ENCODE measurements around the gene CGB1.
"Not testable (repeated sequence)": the region's sequence is repeated elsewhere in the genome, so short reads cannot be mapped to it uniquely, and the experiment has no call there.

CGB1 gene

DNA sequence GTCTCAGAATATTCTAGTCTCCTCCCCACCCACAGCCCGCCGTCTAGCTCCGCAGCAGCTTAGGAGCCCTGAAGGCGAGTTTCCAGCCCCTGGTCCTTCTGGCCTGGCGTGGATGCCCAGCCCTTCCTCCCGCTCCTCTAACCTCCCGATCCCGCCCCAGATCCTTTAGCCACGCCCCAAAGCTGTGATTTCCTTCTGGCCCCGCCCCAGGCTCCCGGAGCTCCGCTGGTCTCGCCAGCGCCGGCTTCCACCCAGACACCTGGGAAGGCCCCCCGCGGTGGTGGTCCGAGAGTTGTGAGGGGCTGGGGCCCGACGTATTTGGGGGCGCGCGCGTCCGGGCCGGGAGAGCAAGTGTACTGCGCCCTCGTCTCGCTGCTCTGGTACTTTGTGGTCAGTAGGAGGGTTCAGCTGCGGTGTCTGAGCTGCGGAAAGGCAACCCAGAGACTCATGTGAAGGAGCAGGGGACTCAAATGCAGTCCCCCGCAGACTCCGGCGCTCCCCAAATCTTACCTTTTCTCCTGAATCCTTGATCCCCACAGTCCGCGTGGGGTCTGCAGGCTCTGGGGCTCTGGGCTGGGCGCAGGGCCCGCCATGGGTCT, 21.0 kb upstream of the CGB1 start, which contains the start of gene CGB7:
CGB7 (minus strand) TSS at position 114 of the 599 bp plus-strand sequence. CDS start 2,374 bp downstream, outside the sequence.
- no peak for DNase-seq (ENCODE audit: low read depth)

DNA sequence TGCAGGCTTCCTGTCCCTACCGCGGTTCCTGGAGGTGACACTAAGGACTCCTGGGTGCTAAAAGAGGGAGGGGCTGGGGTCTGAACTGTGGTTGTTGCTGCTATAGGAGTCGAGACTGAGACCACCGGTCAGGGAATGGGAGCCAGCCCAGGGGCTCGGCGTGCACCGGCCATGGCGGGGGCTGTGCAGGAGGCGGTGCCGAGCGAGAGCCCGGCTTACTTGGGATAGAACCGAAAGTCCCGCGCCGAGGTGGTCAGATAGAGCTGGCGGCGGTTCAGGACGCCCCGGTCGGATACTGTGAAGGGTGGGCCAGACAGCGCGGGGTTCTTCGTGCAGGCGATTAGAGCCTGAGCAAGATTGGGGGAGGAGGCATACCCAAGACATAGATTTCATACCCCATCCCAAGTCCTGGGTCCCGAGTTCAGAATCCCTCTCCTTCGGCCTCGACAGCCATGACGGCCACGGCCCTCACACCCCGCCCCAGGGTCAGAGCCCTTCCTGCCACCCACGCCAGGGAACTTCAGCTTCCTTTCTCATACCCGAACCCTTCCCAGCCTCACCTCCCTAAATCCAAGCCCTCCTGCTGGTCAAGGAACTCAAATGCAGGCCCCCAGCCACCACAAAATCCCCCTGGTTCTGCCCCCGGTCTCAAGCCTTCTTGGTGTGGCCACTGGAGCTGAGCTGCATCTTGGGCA, 20.4 kb upstream of the CGB1 start:
- DNase-seq (ENCODE audit: low read depth), result not testable (repeated sequence)

DNA sequence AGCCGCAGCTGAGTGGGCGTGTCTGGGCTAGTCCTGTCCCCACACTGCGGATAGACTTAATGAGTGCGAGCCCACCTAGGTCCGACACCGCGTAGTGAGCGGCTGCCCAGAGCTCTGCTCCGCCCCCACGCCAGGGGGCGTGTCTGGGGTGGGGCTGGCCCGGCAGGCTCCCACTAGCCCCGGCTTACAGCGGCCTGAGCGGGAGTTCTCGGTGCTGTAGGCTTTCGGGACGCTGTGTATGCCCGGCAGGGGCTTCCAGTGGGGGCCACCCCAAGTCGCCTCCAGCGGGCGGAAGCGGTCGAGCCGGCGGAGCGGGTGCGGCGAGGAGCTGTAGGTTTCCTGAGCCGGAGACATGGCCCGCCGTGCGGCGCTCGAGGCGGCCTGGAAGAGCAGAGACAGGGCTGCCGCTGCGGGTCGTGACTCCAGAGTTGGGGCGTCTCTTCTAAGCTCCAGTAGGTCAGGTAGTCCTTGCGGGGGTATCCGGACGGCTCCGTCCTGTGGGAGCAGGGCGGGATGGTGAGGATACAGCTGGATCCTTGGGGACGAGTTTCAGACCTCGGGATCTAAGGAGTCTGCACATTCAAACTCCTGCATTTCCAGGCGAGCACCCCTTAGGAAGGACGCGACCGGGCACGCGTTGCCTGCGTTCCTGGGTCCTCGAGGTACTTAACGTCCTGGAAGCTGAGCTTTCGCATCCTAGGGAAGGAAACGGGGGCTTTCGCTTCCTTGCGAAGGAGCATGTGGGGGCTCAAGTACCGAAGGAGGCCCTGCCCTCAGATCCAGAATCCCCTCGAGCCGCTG, 19.6 kb upstream of the CGB1 start:
- no peak for DNase-seq (ENCODE audit: low read depth)

DNA sequence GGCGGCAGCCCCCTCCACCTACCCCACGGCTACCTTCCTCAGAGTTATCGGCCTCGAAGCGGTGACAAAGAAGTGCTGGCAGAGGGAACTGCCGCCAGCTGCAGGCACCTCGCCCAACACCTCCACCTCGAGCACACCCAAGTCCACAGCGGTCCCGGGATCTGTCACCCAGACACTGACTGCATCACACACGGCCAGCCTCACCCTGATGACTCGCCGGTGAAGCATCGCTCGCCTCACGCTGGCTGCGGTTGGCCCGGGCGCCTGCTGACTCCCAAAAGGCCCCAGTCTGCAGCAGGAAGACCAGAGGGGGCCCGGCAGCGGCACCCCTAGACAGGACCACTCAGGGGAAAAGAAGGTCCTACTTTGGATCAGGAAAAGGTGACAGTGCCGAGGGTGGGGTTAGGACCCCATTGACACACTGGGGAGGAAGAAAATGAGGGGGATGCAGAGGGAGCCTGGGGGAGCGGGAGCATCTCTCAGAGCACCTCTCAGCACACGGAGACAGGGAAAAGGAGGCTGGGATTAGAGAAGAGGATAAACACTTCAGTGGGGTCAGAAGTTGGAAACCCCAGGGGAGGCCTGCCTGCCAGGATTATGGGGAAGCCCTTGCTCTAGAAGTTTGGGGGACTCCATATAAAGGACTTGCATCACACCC, 13.8 kb upstream of the CGB1 start:
- not testable (repeated sequence) for DNase-seq (ENCODE audit: low read depth)

DNA sequence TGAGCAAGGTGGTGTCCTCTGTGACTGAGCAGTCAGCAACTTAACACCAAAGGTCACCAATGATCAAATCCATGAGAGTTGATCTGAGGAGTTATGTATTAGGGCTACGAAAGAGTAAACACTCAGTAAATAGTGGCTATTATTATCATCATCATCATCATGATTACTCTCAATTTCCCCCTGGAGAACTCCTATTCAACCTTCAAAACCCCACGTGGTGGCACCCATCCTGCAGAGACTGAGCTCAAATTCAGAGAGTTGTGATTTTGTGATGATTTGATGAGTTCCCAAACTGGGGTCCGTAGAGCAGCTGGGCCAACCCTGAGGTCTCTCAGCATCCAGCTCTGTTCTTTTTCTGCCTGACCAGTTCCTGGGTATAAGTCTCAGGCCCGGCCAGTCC, 13.1 kb upstream of the CGB1 start:
- not testable (repeated sequence) for DNase-seq (ENCODE audit: low read depth)

DNA sequence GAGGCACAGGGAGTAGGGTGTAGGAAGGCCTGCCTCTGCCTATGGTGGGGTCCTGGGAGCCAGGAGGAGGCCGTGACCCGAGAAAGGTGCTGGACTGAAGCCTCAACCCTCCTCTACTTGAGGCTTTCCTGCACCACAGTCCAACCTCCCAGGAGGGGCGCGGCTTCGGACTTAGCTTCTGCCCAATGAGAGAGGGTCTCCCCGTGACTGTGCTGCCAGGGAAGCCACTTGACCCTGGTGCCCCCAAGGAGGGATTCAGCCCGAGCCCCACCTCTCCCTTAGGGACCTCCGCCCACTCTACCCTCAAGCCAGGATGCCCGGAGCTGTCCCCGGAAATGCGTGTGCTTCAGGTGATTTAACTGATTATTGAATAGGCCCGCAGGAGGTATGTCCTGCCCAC, 12.3 kb upstream of the CGB1 start, which contains the start of gene CGB8:
CGB8 (minus strand) TSS at position 101 of the 400 bp plus-strand sequence. CDS start 372 bp downstream, outside the sequence.
- DNase-seq (ENCODE audit: low read depth), result not testable (repeated sequence)

DNA sequence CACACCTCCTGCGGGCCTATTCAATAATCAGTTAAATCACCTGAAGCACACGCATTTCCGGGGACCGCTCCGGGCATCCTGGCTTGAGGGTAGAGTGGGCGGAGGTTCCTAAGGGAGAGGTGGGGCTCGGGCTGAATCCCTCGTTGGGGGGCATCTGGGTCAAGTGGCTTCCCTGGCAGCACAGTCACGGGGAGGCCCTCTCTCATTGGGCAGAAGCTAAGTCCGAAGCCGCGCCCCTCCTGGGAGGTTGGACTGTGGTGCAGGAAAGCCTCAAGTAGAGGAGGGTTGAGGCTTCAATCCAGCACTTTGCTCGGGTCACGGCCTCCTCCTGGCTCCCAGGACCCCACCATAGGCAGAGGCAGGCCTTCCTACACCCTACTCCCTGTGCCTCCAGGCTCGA, 6.9 kb upstream of the CGB1 start, which contains the start of gene CGB5:
CGB5 (plus strand) TSS at position 301 of the 400 bp plus-strand sequence. CDS start 362 bp downstream, outside the sequence.
- not testable (repeated sequence) for DNase-seq (ENCODE audit: low read depth)

DNA sequence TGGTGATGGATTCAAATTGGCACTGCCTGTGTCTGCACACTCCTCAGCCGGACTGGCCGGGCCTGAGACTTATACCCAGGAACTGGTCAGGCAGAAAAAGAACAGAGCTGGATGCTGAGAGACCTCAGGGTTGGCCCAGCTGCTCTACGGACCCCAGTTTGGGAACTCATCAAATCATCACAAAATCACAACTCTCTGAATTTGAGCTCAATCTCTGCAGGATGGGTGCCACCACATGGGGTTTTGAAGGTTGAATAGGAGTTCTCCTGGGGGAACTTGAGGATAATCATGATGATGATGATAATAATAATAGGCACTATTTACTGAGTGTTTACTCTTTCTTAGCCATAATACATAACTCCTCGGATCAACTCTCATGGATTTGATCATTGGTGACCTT, 6.0 kb upstream of the CGB1 start:
- not testable (repeated sequence) for DNase-seq (ENCODE audit: low read depth)

DNA sequence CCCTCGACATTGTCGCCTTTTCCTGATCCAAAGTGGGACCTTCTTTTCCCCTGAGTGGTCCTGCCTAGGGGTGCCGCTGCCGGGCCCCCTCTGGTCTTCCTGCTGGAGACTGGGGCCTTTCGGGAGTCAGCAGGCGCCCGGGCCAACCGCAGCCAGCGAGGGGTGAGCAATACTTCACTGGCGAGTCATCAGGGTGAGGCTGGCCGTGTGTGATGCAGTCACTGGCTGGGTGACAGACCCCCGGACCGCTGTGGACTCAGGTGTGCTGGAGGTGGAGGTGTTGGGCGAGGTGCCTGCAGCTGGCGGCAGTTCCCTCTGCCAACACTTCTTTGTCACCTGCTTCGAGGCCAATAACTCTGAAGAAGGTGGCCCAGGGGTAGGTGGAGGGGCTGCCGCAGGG, 5.5 kb upstream of the CGB1 start:
- DNase-seq (ENCODE audit: low read depth), result no peak

DNA sequence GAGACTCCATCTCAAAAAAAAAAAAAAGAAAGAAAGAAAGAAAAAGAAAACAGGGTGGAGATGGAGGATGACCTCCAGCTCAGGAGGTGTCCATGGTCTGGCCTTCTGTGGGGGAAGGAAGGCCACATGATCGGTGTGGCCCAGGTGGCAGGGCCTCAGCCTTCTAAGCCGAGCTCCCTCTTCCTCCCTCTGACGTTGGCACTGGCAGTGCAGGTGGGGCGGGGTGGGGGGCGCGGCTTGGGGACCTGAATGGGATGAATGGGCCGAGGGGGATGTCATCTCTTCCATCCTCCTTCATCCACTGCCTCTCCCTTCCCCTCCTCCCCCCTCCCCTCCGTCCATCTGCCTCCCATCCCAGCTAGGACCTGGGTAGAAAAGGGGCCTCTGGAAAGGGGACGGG, 3.0 kb upstream of the CGB1 start:
- not testable (repeated sequence) for DNase-seq (ENCODE audit: low read depth)

DNA sequence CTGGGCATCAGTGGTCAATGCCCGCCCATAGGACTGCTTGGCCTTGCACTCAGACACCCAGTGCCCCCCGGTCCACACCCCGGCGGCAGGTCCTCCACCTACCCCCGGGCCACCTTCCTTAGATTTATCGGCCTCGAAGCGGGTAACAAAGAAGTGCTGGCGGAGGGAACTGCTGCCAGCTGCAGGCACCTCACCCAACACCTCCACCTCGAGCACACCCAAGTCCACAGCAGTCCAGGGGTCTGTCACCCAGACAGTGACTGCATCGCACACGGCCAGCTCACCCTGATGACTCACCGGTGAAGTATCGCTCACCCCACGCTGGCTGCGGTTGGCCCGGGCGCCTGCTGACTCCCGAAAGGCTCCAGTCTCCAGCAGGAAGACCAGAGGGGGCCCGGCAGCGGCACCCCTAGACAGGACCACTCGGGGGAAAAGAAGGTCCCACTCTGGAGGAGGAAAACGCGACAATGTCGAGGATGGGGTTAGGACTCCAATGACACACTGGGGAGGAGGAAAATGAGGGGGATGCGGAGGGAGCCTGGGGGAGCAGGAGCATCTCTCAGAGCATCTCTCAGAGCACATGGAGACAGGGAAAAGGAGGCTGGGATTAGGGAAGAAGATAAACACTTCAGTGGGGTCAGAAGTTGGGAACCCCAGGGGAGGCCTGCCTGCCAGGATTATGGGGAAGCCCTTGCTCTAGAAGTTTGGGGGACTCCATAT, 2.0 kb upstream of the CGB1 start:
- not testable (repeated sequence) for DNase-seq (ENCODE audit: low read depth)

DNA sequence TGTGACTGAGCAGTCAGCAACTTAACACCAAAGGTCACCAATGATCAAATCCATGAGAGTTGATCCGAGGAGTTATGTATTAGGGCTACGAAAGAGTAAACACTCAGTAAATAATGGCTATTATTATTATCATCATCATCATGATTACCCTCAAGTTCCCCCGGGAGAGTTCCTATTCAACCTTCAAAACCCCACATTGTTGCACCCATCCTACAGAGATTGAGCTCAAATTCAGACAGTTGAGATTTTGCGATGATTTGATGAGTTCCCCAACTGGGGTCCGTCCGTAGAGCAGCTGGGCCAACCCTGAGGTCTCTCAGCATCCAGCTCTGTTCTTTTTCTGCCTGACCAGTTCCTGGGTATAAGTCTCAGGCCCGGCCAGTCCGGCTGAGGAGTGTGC, 1.4 kb upstream of the CGB1 start:
- DNase-seq (ENCODE audit: low read depth), result not testable (repeated sequence)

DNA sequence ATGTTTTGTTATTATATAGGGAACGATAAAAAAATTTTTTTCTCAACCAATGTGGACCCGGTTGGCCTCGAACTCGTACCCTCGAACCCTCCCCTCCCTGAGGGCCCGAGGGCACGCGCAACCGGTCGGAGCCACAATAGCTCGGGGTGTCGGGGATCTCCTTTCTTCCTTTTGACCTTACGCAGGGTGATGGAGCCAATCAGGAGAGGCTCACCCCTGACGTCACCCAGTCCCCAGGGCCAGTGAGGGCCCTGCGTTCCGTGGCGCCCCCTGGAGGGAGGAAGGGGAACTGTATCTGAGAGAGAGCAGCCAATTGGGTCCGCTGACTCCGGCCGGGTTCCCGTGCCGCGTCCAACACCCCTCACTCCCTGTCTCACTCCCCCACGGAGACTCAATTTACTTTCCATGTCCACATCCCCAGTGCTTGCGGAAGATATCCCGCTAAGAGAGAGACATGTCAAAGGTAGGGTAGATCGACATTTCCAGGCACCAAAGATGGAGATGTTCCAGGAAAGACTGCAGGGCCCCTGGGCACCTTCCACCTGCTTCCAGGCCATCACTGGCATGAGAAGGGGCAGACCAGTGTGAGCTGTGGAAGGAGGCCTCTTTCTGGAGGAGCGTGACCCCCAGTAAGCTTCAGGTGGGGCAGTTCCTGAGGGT, 4.9 kb downstream of the CGB1 start, which contains the start of gene CGB2:
CGB2 (plus strand) TSS at position 249 of the 660 bp plus-strand sequence; CDS start at position 455, 206 bp downstream.
- DNase-seq (ENCODE audit: low read depth), result not testable (repeated sequence)

DNA sequence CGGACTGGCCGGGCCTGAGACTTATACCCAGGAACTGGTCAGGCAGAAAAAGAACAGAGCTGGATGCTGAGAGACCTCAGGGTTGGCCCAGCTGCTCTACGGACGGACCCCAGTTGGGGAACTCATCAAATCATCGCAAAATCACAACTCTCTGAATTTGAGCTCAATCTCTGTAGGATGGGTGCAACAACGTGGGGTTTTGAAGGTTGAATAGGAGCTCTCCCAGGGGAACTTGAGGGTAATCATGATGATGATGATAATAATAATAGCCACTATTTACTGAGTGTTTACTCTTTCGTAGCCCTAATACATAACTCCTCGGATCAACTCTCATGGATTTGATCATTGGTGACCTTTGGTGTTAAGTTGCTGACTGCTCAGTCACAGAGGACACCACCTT, 6.4 kb downstream of the CGB1 start:
- DNase-seq (ENCODE audit: low read depth), result not testable (repeated sequence)

DNA sequence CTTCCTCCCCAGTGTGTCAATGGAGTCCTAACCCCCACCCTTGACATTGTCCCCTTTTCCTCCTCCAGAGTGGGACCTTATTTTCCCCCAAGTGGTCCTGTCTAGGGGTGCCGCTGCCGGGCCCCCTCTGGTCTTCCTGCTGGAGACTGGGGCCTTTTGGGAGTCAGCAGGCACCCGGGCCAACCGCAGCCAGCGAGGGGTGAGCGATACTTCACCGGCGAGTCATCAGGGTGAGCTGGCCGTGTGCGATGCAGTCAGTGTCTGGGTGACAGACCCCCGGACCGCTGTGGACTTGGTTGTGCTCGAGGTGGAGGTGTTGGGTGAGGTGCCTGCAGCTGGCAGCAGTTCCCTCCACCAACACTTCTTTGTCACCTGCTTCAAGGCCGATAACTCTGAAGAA, 6.9 kb downstream of the CGB1 start:
- DNase-seq (ENCODE audit: low read depth), result not testable (repeated sequence)

DNA sequence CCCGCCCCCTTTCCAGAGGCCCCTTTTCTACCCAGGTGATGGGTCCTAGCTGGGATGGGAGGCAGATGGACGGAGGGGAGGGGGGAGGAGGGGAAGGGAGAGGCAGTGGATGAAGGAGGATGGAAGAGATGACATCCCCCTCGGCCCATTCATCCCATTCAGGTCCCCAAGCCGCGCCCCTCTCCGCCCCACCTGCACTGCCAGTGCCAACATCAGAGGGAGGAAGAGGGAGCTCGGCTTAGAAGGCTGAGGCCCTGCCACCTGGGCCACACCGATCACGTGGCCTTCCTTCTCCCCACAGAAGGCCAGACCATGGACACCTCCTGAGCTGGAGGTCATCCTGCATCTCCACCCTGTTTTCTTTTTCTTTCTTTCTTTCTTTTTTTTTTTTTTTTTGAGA, 8.0 kb downstream of the CGB1 start:
- DNase-seq (ENCODE audit: low read depth), result not testable (repeated sequence)

DNA sequence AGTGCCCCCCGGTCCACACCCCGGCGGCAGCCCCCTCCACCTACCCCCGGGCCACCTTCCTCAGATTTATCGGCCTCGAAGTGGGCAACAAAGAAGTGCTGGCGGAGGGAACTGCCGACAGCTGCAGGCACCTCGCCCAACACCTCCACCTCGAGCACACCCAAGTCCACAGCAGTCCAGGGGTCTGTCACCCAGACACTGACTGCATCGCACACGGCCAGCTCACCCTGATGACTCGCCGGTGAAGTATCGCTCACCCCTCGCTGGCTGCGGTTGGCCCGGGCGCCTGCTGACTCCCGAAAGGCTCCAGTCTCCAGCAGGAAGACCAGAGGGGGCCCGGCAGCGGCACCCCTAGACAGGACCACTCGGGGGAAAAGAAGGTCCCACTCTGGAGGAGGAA, 11.1 kb downstream of the CGB1 start:
- not testable (repeated sequence) for DNase-seq (ENCODE audit: low read depth)

DNA sequence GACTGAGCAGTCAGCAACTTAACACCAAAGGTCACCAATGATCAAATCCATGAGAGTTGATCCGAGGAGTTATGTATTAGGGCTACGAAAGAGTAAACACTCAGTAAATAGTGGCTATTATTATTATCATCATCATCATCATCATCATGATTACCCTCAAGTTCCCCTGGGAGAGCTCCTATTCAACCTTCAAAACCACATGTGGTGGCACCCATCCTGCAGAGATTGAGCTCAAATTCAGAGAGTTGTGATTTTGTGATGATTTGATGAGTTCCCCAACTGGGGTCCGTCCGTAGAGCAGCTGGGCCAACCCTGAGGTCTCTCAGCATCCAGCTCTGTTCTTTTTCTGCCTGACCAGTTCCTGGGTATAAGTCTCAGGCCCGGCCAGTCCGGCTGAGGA, 11.6 kb downstream of the CGB1 start:
- DNase-seq (ENCODE audit: low read depth), result not testable (repeated sequence)

DNA sequence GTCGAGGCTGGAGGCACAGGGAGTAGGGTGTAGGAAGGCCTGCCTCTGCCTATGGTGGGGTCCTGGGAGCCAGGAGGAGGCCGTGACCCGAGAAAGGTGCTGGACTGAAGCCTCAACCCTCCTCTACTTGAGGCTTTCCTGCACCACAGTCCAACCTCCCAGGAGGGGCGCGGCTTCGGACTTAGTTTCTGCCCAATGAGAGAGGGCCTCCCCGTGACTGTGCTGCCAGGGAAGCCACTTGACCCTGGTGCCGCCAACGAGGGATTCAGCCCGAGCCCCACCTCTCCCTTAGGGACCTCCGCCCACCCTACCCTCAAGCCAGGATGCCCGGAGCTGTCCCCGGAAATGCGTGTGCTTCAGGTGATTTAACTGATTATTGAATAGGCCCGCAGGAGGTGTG, 12.5 kb downstream of the CGB1 start, which contains the start of gene CGB3:
CGB3 (minus strand) TSS at position 101 of the 400 bp plus-strand sequence. CDS start 362 bp downstream, outside the sequence.
- not testable (repeated sequence) for DNase-seq (ENCODE audit: low read depth)

DNA sequence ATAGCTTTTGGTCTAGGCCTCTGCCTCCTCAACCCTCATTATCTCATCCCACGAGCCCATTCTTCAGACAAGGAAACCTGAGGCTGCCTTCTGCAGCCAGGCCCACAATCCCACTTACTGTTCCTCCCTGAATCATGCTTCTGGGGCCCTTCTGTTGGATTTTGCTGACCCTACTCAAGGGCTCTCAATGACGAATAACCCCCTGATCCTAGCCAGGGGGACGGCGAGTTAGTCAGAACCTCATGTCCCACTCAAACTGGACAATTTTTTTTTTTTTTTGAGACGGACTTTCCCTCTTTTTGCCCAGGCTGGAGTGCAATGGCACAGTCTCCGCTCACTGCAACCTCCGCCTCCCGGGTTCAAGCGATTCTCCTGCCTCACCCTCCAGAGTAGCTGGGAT, 14.6 kb downstream of the CGB1 start:
- DNase-seq (ENCODE audit: low read depth), result no peak

Data from stimulated activated CD8-positive, alpha-beta memory T cell treated with anti-CD3 and anti-CD28 coated beads, Interleukin-12 subunit alpha, Interleukin-12 subunit beta, amount 100 ng/mL, for 4 hours (primary cell).